ENCODE results near the gene JAG2.

JAG2 gene

GRCh38 chr14:105149146-105149781, 19.3 kb downstream of the JAG2 start:
- no peak for DNase-seq

DNA sequence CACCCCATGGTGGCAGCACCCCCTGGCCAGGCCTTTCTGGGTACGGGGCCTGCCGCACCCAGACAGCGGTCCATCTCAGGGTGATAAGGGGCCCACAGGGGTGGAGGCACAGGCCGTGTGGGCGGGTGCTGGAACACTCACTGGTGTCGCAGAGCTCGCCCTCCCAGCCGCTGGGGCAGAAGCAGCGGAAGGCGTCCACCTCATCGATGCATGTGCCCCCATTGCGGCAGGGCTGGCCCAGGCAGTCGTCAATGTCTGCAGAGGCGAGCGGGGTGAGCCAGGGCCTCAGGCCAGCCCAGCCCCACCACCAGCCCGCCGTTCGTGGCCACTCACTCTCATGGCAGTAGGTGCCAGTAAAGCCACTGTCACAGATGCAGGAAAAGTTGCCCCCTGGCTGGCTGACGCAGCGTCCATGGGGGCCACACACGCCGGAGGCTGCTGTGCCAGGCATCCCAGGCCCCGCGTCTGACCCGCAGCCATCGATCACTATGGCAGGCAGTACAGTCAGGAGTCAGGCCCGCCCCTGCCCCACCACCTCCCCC, 19.9 kb downstream of the JAG2 start:
- no peak for DNase-seq

DNA sequence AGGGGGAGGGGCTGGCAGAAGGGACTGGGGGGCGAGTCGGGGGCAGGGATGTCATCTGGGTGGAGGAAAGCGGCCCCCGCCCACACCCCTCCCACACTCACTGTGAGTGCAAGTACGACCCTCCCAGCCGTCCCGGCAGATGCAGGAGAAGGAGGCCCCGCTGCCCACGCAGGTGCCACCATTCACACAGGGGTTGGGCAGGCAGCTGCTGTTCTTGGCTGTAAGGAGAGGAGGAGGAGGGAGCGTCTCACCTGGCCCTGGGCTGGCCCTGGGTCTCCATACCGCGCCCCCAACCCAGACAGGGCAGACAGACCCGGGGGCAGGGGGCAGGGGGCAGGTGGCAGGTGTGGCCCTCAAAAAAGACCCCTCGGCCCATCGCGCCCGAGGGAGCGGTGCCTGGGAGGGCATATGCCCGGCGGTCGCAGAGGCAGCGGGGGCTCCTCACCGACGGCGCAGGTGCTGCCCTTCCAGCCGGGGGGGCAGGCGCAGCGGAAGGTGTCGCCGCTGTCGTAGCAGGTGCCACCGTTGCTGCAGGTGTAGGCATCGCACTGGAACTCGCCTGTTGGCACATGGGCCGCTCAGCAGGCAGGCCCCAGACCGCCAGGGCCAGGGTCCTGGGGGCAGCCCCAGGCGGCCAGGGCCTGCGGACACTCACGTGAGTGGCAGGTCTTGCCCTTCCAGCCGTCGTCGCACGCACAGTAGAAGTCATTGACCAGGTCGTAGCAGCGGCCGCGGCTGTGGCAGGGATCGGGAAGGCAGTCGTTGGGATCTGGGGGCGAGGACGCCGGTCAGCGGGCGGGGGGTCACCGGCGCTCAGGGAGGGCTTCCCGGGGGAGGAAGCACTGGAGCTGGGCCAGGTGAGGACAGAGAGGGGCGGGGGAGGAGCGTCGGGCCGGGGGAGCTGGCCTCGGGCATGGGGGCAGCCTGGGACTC, 20.6 kb downstream of the JAG2 start:
- no peak for DNase-seq

DNA sequence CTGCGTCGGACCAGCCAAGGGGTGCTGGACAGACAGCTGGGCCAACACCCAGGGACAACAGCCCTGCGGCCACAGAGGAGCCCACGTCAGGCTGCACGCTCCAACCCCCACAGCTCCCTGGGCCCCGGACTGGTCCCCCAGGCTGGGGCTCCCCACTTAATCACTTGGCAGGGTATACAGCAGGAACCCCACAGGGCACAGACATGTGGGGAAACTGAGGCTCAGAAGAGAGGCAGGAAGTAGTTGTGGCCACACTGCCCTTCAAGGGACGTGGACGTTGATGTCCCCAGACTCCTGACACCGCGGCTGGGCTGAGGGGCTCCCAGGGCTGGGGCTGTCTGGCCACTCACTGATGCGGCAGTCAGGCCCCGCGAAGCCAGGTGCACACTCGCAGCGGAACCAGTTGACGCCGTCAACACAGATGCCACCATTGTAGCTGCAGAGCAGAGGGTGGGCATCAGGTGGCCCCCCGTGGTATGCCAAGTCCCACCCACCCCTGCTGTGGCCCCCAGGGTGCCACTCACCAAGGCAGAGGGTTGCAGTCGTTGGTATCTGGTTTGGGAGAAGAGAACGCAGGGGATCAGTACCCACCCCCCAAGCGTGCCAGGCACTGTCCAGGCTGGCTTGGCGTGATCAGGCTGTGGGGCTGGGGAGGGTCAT, 21.5 kb downstream of the JAG2 start:
- no peak for DNase-seq

GRCh38 chr14:105146181-105146975, 22.2 kb downstream of the JAG2 start:
- DNase-seq: no peak

DNA sequence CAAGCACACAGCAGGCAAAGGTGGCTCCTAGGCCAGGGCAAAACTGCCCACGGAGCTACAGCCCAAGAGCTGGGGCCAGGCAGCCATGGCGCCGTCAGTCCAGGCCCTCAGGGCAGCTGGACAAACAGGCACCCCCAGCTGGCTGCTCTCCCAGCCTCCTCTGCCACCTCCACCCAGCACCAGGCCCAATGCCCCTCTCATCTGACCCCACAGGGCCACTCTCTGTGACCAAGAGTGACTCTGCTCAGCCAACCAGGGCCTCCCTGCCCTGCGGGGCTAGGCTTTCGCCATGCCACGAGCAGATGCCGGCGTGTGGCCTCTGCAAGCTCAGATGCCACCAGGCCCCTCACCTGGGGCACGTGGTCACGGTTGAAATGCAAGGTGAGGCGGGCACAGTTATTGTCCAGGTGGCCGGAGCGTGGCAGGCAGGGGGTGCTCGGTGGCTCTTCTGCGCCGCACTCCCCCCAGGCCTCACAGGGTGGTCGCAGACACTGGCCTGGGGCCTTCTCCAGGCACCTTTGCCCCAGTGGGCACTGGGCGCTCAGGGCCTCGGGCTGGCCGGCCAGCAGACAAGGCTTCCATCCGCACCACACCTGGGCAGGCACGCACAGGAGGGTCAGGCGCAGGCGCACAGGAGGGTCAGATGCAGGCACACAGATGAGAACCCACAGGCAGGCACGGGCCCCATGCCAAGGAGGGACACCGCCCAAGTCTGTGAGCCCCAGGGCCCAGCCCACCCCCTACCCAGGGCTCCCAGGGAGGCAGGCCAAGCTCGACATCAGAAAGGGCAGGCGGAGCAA, 23.0 kb downstream of the JAG2 start:
- DNase-seq: no peak

GRCh38 chr14:105144666-105145380, 23.8 kb downstream of the JAG2 start:
- no peak for DNase-seq

GRCh38 chr14:105144026-105144665, 24.4 kb downstream of the JAG2 start:
- no peak for DNase-seq

DNA sequence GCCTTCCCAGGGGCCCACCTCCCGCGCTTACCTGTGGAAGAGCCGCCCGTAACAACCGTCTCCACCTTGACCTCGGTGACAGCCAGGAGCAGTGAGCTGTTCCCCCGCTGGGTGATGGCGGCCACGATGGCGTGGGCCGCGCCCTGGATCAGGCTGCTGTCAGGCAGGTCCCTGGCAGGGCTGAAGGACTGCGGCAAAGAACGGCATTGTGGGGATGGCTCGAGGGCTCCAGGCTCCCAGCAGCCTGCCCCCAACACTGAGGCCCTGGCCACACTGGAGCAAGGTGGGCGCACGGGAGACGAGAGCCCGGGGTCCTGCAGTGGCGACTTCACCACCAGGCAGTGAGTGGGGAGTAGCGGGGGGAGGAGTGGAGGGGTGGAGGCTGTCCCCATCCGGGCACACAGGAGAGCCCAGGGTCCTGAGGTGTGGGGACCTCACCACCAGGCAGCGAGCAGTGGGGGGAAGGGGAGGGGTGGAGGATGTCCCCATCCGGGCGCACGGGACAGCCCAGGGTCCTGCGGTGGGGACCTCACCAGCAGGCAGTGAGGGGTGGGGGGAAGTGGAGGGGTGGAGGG, 25.0 kb downstream of the JAG2 start:
- DNase-seq: no peak

GRCh38 chr14:105142651-105143450, 25.7 kb downstream of the JAG2 start:
- DNase-seq: no peak

DNA sequence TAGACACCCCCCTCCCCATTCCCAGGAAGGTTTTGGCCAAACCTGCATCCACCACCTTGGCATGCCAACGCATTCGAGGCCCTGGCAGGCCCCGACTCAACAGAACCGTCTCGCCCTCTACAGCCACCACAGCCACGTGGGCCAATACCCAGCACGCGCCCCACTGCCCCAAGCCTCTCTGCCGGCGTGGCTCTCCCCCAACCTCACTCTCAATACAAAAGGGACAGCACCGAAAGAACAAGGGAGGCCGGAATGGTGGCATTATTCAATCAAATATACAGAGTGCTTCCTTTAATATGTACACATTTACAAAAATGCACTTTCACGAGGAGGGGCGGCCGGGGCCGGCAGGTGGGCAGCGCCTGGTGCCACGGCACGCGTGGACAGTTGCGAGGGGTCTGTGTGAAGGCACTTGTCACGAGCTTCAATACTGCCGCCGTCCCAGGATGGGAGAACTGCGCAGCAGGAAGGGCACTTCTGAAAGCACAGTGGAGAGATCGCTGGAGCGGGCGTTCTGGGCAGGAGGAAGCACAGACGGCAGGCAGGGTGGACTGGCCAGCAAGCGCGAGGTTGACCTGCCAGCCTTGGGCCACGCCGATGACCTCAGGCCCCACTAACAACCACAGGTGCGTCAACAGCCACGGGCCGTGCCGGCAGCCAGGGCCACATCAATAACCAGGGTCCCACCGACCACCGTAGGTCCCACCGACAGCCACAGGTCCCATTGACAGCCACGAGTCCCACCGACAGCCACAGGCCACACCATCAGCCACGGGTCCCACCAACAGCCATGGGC, 26.9 kb downstream of the JAG2 start:
- no peak for DNase-seq

- DNase-seq: no peak
Observed at GRCh38 chr14:105141026-105141425, 27.6 kb downstream of the JAG2 start.

GRCh38 chr14:105140581-105140980, 28.0 kb downstream of the JAG2 start:
- no peak for DNase-seq

- DNase-seq: no peak
Observed at GRCh38 chr14:105139831-105140239, 28.7 kb downstream of the JAG2 start.

GRCh38 chr14:105139212-105139825, 29.3 kb downstream of the JAG2 start:
- DNase-seq: no peak

- DNase-seq: no peak
Observed at GRCh38 chr14:105138551-105139111, 29.9 kb downstream of the JAG2 start.

- DNase-seq: no peak
Observed at GRCh38 chr14:105138021-105138541, 30.5 kb downstream of the JAG2 start.

All from AML-193 (cell line).